NCI-H82 treated with DMSO at 0.1 percent for 48 hours (cell line): Measurements from ENCODE around the gene LIPC.

Experiments
- DNase-seq: peaks from one replicate; lab custom pipeline; 2025; ENCODE audit not compliant: unreplicated experiment; lab: John Stamatoyannopoulos, UW

Gene LIPC

DNA sequence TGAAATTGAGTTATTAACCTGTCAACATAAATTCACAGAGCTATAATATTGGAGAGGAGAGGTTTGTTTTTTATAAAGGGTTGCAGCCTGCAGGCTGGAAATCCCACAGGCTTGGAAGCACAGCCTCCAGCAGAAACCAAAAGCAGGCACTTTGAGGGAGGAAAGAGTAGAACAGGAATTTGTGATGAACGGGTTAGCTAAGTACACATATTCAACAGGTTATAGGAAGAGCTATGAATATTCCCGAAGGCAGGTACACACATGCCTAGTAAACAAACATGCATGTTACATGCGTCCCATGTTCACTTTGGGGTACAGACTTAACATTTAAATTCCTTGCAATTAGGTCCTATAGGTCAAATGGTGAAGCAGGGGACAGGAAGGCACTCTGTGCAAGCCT is 25.9 kb upstream of the LIPC start:
- no peak for DNase-seq

DNA sequence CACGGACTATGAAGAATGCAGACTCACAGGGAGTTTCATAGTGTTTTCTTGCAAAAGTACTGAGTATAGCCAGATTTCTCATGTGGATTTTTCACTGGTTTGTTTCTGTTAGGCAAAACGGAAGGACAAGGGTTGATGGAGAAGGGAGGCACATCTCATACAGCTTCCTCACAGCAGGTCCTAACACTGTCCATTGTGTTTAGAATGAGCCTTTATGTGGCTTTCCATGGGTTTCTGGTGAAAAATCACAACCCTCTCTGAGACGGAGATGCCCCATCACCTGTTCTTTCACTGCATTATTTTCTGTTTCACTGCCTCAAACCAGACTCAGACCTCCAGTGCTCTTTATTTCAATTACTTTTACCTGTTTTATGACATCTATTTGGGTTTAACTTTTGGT is 25.0 kb upstream of the LIPC start:
- DNase-seq, result no peak

GRCh38 chr15:58407236-58407775 is 24.5 kb upstream of the LIPC start:
- DNase-seq, result no peak

DNA sequence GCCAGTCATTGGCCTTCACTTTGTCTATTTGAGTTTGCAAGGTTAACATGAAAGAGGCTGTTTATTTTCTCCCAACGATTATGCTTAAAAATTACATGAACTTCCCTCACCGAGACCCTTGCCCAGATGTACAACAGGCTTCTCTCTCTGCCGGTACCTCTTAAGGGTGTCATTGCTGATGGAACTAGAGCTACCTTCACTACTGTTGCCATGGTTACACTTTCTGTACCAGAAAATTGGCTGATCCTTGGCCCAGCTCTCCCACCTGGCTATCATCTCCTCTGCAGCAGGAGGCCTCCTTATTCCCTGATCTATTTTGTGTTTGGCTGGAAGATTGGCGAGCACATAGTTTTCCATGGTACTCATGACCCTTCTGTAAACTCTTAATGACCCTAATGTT is 24.0 kb upstream of the LIPC start:
- no peak for DNase-seq

GRCh38 chr15:58409861-58410260 is 21.9 kb upstream of the LIPC start:
- DNase-seq, result no peak

- DNase-seq, result no peak
Observed at GRCh38 chr15:58410353-58410752, 21.4 kb upstream of the LIPC start.

DNA sequence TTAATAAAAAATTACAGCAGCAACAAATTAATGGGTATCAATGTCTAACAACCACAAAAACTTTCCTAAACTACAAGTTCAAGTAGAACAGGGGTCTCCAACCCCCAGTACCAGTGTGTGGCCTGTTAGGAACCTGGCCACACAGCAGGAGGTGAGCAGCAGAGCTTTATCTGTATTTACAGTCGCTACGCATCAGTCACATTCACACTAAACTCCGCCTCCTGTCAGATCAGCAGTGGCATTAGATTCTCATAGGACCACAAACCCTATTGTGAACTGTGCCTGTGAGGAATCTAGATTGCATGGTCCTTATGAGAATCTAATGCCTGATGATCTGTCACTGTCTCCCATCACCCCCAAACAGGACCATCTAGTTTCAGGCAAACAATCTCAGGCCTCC is 18.5 kb upstream of the LIPC start:
- no peak for DNase-seq

DNA sequence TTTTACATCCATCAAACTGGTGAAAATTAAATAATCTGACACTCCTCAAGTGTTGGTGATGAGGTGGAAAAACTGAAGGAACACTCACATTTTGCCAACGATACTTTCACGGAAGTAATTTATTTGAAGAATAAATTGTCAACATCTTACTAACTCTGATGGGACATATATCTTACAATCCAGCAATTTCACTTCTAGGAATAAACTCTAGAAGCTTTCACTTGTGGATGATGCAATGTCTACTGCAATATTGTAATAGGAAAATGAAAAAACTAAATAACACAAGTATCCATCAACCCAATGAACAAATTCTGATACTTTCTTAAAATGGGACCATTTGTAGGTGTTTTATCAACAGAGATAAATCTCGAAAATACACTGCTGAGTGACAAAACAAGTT is 16.2 kb upstream of the LIPC start:
- no peak for DNase-seq

GRCh38 chr15:58416963-58417362 is 14.8 kb upstream of the LIPC start:
- DNase-seq, result no peak

GRCh38 chr15:58418135-58418534 is 13.7 kb upstream of the LIPC start:
- no peak for DNase-seq

GRCh38 chr15:58419803-58420524 is 11.8 kb upstream of the LIPC start:
- no peak for DNase-seq

DNA sequence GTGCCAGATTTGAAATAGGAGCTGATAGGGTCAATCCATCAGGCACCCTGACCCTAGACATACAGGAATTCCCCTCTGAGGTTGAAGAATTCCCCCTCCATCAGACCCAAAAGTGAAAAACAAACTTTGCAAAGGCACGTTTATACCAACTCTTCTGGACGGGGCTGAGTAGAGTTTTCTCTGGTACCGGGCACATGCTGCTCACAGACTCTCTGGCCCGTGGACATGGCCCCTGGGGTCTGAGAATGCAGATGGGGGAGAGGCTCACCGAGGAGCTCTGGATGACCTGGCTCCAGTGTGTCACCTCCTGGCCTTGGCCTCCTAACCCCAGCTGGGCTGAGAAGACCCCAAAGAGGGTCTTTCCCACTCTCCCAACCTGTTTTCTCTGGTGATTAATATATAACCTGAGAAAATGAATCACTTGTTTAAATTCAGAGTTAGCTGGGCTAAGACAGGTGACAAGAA is 11.2 kb upstream of the LIPC start:
- no peak for DNase-seq

DNA sequence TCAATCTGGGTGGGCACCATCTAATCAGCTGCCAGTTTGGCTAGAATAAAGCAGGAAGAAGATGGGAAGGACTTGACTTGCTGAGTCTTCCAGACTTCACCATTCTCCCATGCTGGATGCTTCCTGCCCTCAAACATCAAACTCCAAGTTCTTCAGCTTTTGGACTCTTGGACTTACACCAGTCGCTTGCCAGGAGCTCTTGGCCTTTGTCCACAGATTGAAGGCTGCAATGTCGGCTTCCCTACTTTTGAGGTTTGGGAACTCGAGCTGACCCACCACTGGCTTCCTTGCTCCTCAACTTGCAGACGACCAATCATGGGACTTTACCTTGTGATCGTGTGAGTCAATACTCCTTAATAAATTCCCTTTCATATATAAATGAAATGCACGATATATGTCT is 8.6 kb upstream of the LIPC start:
- DNase-seq, result no peak

DNA sequence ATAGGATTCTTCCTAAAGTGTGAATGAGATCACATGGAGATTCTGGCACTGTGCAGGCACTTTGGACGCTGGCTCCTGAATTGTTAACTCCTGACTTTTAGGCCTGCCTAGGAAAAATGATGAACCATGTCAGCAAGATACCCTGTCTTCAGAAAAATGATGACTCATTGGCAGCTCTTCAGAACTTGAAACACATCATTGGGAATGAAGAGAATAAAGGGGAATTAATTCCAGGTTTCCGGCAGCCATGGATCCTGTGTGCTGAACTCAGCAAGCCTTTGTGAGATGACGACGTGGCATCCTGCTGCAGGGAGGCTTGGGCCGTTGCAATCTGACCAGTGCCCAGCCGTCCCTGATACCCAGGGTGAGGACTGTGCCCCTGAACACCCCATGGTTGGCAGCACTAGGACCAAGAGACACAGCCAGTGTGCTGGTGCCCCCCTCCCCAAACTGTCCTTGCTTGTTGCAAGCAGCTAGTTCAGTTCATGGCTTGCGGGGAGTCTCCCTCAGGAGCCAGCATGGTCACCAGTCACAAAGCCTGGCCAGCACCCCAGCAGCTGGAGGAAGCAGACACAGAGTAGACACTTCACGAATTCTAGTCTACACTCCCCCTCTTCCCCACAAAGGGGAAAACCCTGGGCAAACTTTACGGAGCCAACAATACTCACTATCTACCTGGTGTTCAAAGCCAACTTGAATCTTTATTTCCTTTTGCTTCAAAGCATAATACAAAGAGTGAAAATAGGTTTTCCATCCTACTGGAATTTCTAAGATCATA is 7.8 kb upstream of the LIPC start:
- DNase-seq, result no peak

- no peak for DNase-seq
Observed at GRCh38 chr15:58424722-58425121, 7.1 kb upstream of the LIPC start.

DNA sequence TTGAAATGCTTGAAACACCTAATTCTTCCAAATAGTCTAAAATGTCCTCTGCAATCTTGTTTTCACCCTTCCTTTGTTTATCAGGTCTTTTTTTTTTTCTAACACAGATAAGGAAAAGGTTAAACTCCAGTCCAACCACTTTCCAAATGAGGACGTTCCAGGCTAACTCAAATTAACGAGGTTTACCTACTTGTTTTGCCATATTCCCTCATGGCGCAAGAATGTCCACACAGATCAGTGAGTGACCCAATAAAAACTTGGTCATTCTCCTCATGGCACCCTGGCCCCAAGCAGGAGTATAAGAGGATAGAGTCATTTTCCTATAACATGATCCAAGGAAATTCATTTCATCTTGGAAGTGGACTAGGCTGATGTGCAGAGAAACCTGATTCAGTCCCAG is 6.6 kb upstream of the LIPC start:
- no peak for DNase-seq

GRCh38 chr15:58425834-58426233 is 6.0 kb upstream of the LIPC start:
- no peak for DNase-seq

GRCh38 chr15:58426501-58426900 is 5.3 kb upstream of the LIPC start:
- DNase-seq, result no peak

GRCh38 chr15:58427987-58428386 is 3.8 kb upstream of the LIPC start:
- no peak for DNase-seq

DNA sequence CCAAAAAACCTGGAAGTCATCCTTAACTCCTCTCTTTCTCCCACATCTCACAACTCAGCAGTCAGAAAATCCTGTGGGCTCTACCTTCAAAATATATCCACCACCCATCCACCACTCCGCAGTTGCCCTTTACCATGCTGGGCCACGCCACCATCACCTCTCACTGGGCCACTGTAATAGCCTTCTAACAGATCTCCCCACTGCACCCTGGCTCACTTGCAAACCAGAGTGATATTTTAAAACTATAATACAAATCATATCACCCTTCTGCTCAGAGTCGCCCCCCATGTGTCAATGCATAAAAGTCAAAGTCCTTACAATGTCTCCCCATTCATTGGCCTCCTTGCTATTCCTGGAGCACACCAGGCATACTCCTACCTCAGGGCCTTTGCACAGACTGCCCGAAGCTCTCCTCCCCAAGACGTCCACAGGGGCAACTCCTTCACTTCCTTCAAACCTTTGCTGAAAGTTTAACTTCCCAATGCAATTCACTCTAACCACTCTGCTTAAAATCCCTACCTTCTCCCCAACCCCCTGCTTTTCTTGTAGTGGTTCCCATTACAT is 1.5 kb upstream of the LIPC start:
- no peak for DNase-seq

- DNase-seq, result no peak
Observed at GRCh38 chr15:58432401-58432800, 610 bp downstream of the LIPC start.
